HG03558 (cell line): Measurements from ENCODE around the gene ECE1.

Experiments used
- ATAC-seq: cut with Tn5 transposase; IDR thresholded peaks from one replicate; pipeline ENCODE4 v1.9.1; 2021; ENCODE audit warnings: moderate number of reproducible peaks; ENCODE audit not compliant: unreplicated experiment; ENCODE audit errors: extremely low read depth

The ECE1 gene

GRCh38 chr1:21311016-21311415, 20.8 kb upstream of the ECE1 start:
- no peak for ATAC-seq

- ATAC-seq = no peak
These were observed 18.8 kb upstream of the ECE1 start for GRCh38 chr1:21308847-21309652.

GRCh38 chr1:21308330-21308729, 18.1 kb upstream of the ECE1 start:
- no peak for ATAC-seq

GRCh38 chr1:21307663-21308305, 17.5 kb upstream of the ECE1 start:
- no peak for ATAC-seq

- no peak for ATAC-seq
These were observed 16.9 kb upstream of the ECE1 start for GRCh38 chr1:21307210-21307609.

- no peak for ATAC-seq
These were observed 15.6 kb upstream of the ECE1 start for GRCh38 chr1:21305900-21306189.

GRCh38 chr1:21305155-21305899, 15.1 kb upstream of the ECE1 start:
- ATAC-seq = no peak

- ATAC-seq = no peak
These were observed 14.2 kb upstream of the ECE1 start for GRCh38 chr1:21304488-21304887.

- no peak for ATAC-seq
These were observed 12.8 kb upstream of the ECE1 start for GRCh38 chr1:21302747-21303715.

- no peak for ATAC-seq
These were observed 11.7 kb upstream of the ECE1 start for GRCh38 chr1:21301794-21302440.

GRCh38 chr1:21300774-21301173, 10.5 kb upstream of the ECE1 start:
- ATAC-seq = no peak

- ATAC-seq = no peak
These were observed 9.6 kb upstream of the ECE1 start for GRCh38 chr1:21299780-21300395.

- no peak for ATAC-seq
These were observed 8.7 kb upstream of the ECE1 start for GRCh38 chr1:21298981-21299391.

GRCh38 chr1:21297975-21298374, 7.7 kb upstream of the ECE1 start:
- no peak for ATAC-seq

- no peak for ATAC-seq
These were observed 6.5 kb upstream of the ECE1 start for GRCh38 chr1:21296509-21297354.

GRCh38 chr1:21295545-21295944, 5.3 kb upstream of the ECE1 start:
- no peak for ATAC-seq

- peak; percentile 9 for ATAC-seq
These were observed 4.7 kb upstream of the ECE1 start for GRCh38 chr1:21295002-21295401.

GRCh38 chr1:21294266-21294989, 4.2 kb upstream of the ECE1 start:
- ATAC-seq = peak; percentile 27
